ENCODE data around the gene PKNOX1. TPM values are rescaled to one million over a fixed set of nuclear protein-coding genes. Genes with fewer than 3 reads are reported as not detected.

Gene PKNOX1
- total and polyA plus RNA-seq, 2 experiments from 2014 or later, result 29.9 to 76.7 TPM

DNA sequence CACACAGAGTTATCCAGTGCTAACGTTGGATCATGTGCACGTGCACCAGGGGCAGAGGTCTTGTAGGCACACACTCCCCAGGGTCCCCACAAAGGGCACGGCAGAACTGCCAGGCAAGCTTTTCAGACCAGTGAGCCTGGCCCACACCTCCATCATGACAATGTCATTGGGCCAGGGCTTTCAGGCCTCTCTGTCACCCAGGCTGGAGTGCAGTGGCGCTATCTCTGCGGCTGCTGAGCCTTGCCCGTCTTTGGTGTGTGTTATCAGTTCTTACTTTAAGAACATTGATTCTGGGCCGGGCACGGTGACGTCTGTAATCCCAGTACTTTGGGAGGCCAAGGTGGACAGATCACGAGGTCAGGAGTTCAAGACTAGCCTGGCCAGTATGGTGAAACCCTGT, 44.2 kb downstream of the PKNOX1 start:
- TF ChIP-seq, protein P1, sequence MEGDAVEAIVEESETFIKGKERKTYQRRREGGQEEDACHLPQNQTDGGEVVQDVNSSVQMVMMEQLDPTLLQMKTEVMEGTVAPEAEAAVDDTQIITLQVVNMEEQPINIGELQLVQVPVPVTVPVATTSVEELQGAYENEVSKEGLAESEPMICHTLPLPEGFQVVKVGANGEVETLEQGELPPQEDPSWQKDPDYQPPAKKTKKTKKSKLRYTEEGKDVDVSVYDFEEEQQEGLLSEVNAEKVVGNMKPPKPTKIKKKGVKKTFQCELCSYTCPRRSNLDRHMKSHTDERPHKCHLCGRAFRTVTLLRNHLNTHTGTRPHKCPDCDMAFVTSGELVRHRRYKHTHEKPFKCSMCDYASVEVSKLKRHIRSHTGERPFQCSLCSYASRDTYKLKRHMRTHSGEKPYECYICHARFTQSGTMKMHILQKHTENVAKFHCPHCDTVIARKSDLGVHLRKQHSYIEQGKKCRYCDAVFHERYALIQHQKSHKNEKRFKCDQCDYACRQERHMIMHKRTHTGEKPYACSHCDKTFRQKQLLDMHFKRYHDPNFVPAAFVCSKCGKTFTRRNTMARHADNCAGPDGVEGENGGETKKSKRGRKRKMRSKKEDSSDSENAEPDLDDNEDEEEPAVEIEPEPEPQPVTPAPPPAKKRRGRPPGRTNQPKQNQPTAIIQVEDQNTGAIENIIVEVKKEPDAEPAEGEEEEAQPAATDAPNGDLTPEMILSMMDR (conservative IDR thresholded peaks at IDR 0.05; ENCODE audit: low read depth in 2 of 2), result no peak
- TF ChIP-seq JUNB (IDR thresholded peaks at IDR 0.05; ENCODE audit: unreplicated experiment) (no peak), POLR2AphosphoS5 (IDR thresholded peaks at IDR 0.05; ENCODE audit: low read depth) (no peak), EZH2 (IDR thresholded peaks at IDR 0.05; ENCODE audit: low read depth, unreplicated experiment) (no peak), CREB1 (CRISPR knock-in tag; IDR thresholded peaks at IDR 0.05; ENCODE audit: low read depth) (no peak), ZNF114 (CRISPR knock-in tag; IDR thresholded peaks at IDR 0.05) (no peak), EZH2phosphoT487 (IDR thresholded peaks at IDR 0.05; ENCODE audit: unreplicated experiment) (no peak), NANOG (IDR thresholded peaks at IDR 0.05; ENCODE audit: borderline replicate concordance) (no peak), STAT1 (IDR thresholded peaks at IDR 0.05; ENCODE audit: unreplicated experiment) (no peak), ZNF331 (CRISPR knock-in tag; IDR thresholded peaks at IDR 0.05; ENCODE audit: low read depth) (no peak)
- TF ChIP-seq, protein P2, sequence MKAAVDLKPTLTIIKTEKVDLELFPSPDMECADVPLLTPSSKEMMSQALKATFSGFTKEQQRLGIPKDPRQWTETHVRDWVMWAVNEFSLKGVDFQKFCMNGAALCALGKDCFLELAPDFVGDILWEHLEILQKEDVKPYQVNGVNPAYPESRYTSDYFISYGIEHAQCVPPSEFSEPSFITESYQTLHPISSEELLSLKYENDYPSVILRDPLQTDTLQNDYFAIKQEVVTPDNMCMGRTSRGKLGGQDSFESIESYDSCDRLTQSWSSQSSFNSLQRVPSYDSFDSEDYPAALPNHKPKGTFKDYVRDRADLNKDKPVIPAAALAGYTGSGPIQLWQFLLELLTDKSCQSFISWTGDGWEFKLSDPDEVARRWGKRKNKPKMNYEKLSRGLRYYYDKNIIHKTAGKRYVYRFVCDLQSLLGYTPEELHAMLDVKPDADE (IDR thresholded peaks at IDR 0.05), result no peak
- TF ChIP-seq, protein P3, sequence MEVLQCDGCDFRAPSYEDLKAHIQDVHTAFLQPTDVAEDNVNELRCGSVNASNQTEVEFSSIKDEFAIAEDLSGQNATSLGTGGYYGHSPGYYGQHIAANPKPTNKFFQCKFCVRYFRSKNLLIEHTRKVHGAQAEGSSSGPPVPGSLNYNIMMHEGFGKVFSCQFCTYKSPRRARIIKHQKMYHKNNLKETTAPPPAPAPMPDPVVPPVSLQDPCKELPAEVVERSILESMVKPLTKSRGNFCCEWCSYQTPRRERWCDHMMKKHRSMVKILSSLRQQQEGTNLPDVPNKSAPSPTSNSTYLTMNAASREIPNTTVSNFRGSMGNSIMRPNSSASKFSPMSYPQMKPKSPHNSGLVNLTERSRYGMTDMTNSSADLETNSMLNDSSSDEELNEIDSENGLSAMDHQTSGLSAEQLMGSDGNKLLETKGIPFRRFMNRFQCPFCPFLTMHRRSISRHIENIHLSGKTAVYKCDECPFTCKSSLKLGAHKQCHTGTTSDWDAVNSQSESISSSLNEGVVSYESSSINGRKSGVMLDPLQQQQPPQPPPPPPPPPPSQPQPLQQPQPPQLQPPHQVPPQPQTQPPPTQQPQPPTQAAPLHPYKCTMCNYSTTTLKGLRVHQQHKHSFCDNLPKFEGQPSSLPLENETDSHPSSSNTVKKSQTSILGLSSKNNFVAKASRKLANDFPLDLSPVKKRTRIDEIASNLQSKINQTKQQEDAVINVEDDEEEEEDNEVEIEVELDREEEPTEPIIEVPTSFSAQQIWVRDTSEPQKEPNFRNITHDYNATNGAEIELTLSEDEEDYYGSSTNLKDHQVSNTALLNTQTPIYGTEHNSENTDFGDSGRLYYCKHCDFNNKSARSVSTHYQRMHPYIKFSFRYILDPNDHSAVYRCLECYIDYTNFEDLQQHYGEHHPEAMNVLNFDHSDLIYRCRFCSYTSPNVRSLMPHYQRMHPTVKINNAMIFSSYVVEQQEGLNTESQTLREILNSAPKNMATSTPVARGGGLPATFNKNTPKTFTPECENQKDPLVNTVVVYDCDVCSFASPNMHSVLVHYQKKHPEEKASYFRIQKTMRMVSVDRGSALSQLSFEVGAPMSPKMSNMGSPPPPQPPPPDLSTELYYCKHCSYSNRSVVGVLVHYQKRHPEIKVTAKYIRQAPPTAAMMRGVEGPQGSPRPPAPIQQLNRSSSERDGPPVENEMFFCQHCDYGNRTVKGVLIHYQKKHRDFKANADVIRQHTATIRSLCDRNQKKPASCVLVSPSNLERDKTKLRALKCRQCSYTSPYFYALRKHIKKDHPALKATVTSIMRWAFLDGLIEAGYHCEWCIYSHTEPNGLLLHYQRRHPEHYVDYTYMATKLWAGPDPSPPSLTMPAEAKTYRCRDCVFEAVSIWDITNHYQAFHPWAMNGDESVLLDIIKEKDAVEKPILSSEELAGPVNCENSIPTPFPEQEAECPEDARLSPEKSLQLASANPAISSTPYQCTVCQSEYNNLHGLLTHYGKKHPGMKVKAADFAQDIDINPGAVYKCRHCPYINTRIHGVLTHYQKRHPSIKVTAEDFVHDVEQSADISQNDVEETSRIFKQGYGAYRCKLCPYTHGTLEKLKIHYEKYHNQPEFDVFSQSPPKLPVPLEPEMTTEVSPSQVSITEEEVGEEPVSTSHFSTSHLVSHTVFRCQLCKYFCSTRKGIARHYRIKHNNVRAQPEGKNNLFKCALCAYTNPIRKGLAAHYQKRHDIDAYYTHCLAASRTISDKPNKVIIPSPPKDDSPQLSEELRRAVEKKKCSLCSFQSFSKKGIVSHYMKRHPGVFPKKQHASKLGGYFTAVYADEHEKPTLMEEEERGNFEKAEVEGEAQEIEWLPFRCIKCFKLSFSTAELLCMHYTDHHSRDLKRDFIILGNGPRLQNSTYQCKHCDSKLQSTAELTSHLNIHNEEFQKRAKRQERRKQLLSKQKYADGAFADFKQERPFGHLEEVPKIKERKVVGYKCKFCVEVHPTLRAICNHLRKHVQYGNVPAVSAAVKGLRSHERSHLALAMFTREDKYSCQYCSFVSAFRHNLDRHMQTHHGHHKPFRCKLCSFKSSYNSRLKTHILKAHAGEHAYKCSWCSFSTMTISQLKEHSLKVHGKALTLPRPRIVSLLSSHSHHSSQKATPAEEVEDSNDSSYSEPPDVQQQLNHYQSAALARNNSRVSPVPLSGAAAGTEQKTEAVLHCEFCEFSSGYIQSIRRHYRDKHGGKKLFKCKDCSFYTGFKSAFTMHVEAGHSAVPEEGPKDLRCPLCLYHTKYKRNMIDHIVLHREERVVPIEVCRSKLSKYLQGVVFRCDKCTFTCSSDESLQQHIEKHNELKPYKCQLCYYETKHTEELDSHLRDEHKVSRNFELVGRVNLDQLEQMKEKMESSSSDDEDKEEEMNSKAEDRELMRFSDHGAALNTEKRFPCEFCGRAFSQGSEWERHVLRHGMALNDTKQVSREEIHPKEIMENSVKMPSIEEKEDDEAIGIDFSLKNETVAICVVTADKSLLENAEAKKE (CRISPR knock-in tag; IDR thresholded peaks at IDR 0.05), result no peak
- TF ChIP-seq, protein P4, sequence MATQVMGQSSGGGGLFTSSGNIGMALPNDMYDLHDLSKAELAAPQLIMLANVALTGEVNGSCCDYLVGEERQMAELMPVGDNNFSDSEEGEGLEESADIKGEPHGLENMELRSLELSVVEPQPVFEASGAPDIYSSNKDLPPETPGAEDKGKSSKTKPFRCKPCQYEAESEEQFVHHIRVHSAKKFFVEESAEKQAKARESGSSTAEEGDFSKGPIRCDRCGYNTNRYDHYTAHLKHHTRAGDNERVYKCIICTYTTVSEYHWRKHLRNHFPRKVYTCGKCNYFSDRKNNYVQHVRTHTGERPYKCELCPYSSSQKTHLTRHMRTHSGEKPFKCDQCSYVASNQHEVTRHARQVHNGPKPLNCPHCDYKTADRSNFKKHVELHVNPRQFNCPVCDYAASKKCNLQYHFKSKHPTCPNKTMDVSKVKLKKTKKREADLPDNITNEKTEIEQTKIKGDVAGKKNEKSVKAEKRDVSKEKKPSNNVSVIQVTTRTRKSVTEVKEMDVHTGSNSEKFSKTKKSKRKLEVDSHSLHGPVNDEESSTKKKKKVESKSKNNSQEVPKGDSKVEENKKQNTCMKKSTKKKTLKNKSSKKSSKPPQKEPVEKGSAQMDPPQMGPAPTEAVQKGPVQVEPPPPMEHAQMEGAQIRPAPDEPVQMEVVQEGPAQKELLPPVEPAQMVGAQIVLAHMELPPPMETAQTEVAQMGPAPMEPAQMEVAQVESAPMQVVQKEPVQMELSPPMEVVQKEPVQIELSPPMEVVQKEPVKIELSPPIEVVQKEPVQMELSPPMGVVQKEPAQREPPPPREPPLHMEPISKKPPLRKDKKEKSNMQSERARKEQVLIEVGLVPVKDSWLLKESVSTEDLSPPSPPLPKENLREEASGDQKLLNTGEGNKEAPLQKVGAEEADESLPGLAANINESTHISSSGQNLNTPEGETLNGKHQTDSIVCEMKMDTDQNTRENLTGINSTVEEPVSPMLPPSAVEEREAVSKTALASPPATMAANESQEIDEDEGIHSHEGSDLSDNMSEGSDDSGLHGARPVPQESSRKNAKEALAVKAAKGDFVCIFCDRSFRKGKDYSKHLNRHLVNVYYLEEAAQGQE (IDR thresholded peaks at IDR 0.05; ENCODE audit: unreplicated experiment), result no peak
- H3K27ac ChIP-seq (ENCODE audit: low read depth), result no peak overlapping the region
- H3K4me3 Mint-ChIP-seq, result no peak overlapping the region
- H3K36me3 ChIP-seq (ENCODE audit: insufficient read depth), result peaks cover 18% of the 10 kb centered on the region; the same call in 1 of the 2 replicates
- ATAC-seq (no peak), DNase-seq (ENCODE audit: low spot score) (no peak)
- peaks cover 13% of the 10 kb centered on the region for H3K27me3 Mint-ChIP-seq (ENCODE audit: insufficient read depth, low read depth, poor library complexity)
- no peak overlapping the region for H3K27ac Mint-ChIP-seq
- H3K4me1 Mint-ChIP-seq, result peaks cover 11% of the 10 kb centered on the region
- H3K4me2 ChIP-seq, result no peak overlapping the region
- H3F3A ChIP-seq (replicated peaks; ENCODE audit: low read depth), result peaks cover 16% of the 10 kb centered on the region
- no peaks in the 10 kb centered on the region for H3K27me3 ChIP-seq (ENCODE audit: insufficient read depth)
- no peaks in the 10 kb centered on the region for H3K9me3 Mint-ChIP-seq
- H3K4me1 ChIP-seq (ENCODE audit: insufficient read depth), result no peaks in the 10 kb centered on the region
- no peaks in the 10 kb centered on the region for H3K9me2 ChIP-seq (ENCODE audit: insufficient read depth)
- no peak overlapping the region for H3K4me3 ChIP-seq
- peaks cover 40% of the 10 kb centered on the region for H3K36me3 Mint-ChIP-seq (ENCODE audit: low read depth)
- H2AFZ ChIP-seq, result no peak overlapping the region
- H4K20me1 ChIP-seq (replicated peaks; ENCODE audit: insufficient read depth), result no peaks in the 10 kb centered on the region
- no peaks in the 10 kb centered on the region; the same call in 1 of the 2 replicates for H3K79me2 ChIP-seq (replicated peaks; ENCODE audit: insufficient read depth)

Data from GM23338 (cell line).